PC-3 (cell line): ENCODE measurements around the gene ERBB2.

Experiments used
- CTCF ChIP-seq: fragments of 300-600 bp; sonication (generic); conservative IDR thresholded peaks from 2 replicates; pipeline ENCODE4 v1.5.1; 2017; ENCODE audit warnings: antibody characterized with exemption, low read depth, mild to moderate bottlenecking, low read length
- EZH2 ChIP-seq: fragments of 300-600 bp; sonication (generic); IDR thresholded peaks from one replicate; pipeline ENCODE4 v1.6.1; 2017; ENCODE audit warnings: antibody characterized with exemption, mild to moderate bottlenecking, low read length; ENCODE audit not compliant: unreplicated experiment
- EZH2phosphoT487 ChIP-seq: fragments of 300-600 bp; sonication (generic); IDR thresholded peaks from 2 replicates; pipeline ENCODE4 v1.6.1; 2018; ENCODE audit warnings: mild to moderate bottlenecking, antibody characterized with exemption, low read length, borderline replicate concordance

GRCh38 chr17:39701012-39701783 lies 1.3 kb downstream of the ERBB2 start:
- TF ChIP-seq CTCF (no peak), EZH2phosphoT487 (no peak), EZH2 (no peak)
